ENCODE measurements around the gene PSMD12. TPM values are rescaled to one million over a fixed set of nuclear protein-coding genes. Genes with fewer than 3 reads are reported as not detected.

PSMD12 gene
- total and polyA plus RNA-seq, 9 of the 15 experiments (the other 6 are each of a cell fraction or from before 2014, with no cell fraction given): 36.6 to 150 (median 65.5) TPM

DNA sequence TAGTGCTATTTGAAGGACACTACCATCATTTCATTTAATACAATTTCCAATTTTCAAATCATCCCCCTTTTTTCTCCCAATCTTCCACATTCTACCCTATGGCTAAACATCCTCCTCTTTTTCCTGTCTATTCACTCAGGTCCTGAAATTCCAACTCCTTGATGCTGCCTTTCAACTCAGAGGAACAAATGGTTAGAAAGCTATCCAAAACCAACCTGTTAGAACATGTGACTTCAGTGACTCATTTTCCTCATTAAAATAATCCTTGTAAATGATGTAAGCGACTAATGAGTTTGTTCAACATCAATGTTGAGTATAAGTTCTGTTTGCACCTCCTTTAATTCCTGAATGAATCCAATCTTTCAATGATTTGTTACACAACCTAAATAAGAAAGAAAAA is 5.5 kb downstream of the PSMD12 start (continued):
- TF ChIP-seq ZC3H4 (CRISPR knock-in tag; IDR thresholded peaks at IDR 0.05; ENCODE audit: borderline replicate concordance) (no peak), ESRRB (CRISPR knock-in tag; IDR thresholded peaks at IDR 0.05; ENCODE audit: borderline replicate concordance) (no peak)
- TF ChIP-seq, protein P1, sequence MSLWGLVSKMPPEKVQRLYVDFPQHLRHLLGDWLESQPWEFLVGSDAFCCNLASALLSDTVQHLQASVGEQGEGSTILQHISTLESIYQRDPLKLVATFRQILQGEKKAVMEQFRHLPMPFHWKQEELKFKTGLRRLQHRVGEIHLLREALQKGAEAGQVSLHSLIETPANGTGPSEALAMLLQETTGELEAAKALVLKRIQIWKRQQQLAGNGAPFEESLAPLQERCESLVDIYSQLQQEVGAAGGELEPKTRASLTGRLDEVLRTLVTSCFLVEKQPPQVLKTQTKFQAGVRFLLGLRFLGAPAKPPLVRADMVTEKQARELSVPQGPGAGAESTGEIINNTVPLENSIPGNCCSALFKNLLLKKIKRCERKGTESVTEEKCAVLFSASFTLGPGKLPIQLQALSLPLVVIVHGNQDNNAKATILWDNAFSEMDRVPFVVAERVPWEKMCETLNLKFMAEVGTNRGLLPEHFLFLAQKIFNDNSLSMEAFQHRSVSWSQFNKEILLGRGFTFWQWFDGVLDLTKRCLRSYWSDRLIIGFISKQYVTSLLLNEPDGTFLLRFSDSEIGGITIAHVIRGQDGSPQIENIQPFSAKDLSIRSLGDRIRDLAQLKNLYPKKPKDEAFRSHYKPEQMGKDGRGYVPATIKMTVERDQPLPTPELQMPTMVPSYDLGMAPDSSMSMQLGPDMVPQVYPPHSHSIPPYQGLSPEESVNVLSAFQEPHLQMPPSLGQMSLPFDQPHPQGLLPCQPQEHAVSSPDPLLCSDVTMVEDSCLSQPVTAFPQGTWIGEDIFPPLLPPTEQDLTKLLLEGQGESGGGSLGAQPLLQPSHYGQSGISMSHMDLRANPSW (CRISPR knock-in tag; IDR thresholded peaks at IDR 0.05): no peak

DNA sequence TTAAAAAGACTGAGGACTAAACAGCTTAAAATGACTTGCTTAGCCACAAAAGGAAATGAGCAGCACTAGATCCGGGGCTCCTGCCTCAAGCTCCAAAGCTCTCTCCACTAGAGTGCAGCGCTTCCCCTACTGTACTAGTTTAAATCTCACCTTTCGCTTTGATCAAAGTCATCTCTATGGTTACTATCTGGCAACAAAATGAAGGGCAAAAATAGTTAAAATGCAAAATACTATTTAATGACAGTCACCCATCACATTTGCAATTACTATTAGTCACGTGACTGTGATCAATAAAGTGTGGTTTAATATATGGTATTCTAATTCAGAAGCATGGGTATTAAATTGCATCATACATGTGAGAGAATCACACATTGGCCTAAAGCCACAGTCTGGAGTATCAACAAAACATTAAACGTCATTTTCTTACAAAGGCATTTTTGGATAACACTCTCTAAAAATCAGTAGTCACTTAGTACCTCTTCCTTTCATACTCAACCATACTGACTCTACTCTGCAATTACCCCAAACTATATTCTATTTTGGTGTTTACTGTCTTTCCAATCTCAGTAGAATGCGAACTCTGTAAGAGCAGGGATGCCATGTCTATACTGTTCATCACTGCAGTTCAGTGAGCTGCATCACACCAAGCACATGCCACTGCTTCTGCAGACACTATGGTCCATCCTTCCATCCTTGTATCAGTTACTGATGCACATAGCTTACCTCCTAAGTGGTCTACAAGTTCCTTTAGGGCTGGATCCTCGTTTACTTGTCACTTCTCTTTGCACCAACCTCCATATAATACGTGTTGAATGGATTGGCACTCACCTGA is 6.2 kb downstream of the PSMD12 start:
- ChIA-PET CTCF (ENCODE audit: low intra/inter-chr PET ratio) (no interaction called here), POLR2A (interaction anchor here (0.5 to 1.6 kb wide), 5 partner anchors 8 to 54 kb away, joined by 3 to 6 read pairs (median 4); no protein-coding TSS in a partner anchor)
- peaks cover 93% of the 10 kb centered on the region for H3K79me2 ChIP-seq (ENCODE audit: control insufficient read depth, insufficient read depth, low read length)
- in situ Hi-C loops (cut with MboI) (no loop called here), intact Hi-C loops (cut with micrococcal nuclease) (no loop called here)
- H3K4me3 ChIP-seq: no peak overlapping the region
- H3K27ac ChIP-seq (ENCODE audit: extremely low read depth, low read depth, low read length): no peak overlapping the region; the same call in 2 of the 3 replicates
- H3K4me2 ChIP-seq (ENCODE audit: insufficient read depth, low read length): no peak overlapping the region
- H3K4me1 ChIP-seq (replicated peaks in 1 of 2; ENCODE audit: control insufficient read depth in 2 of 2, insufficient read depth in 2 of 2, low read length in 2 of 2): peaks cover 8 to 13% of the 10 kb centered on the region in 2 experiments; a peak in 3 of 5 replicates
- H3K36me3 ChIP-seq (ENCODE audit: control insufficient read depth, insufficient read depth, low read length): peaks cover 90% of the 10 kb centered on the region
- peaks cover 4% of the 10 kb centered on the region for H3K9me1 ChIP-seq (ENCODE audit: control insufficient read depth, insufficient read depth, low read length)
- H3K27me3 ChIP-seq (ENCODE audit: control insufficient read depth in 2 of 2, insufficient read depth in 2 of 2, low read length in 2 of 2): no peaks in the 10 kb centered on the region
- peaks cover 36% of the 10 kb centered on the region for H4K20me1 ChIP-seq (replicated peaks; ENCODE audit: control insufficient read depth, insufficient read depth, low read length)
- FAIRE-seq: no peak
- no peaks in the 10 kb centered on the region for H3K9me3 ChIP-seq (replicated peaks; ENCODE audit: control insufficient read depth, insufficient read depth, low read depth, low read length)
- ATAC-seq: peak; percentile 86
- 71% methylated on average over 8 of the region's 8 CpGs for WGBS (ENCODE audit: insufficient coverage, low coverage, missing lambda C conversion rate)
- peak; percentile 39 to 58 (median 48) for DNase-seq (ENCODE audit: extremely low read depth in 1 of 4, low spot score in 3 of 4)
- no peak overlapping the region for H2AFZ ChIP-seq (ENCODE audit: low read depth, low read length)
- no peak overlapping the region for H3K9ac ChIP-seq (ENCODE audit: insufficient read depth in 1 of 2, low read depth in 2 of 2, low read length in 2 of 2)
- BruUV-seq (replicated peaks): no TSS peak
- peak; percentile 76 for TF ChIP-seq RFX1 (IDR thresholded peaks at IDR 0.05)
- no peak for TF ChIP-seq BMI1 (IDR thresholded peaks at IDR 0.05; ENCODE audit: low read length)
- no peak for TF ChIP-seq RFX5 (IDR thresholded peaks at IDR 0.05; ENCODE audit: low read depth, low read length)
- no peak for TF ChIP-seq ZNF23 (CRISPR knock-in tag; IDR thresholded peaks at IDR 0.05)
- TF ChIP-seq FOXK2 (conservative IDR thresholded peaks at IDR 0.05 in 1 of 2, IDR thresholded peaks at IDR 0.05 in 1 of 2; ENCODE audit: low read depth in 2 of 2): no peak
- no peak for TF ChIP-seq NCOR1 (IDR thresholded peaks at IDR 0.05)
- TF ChIP-seq, protein P2, sequence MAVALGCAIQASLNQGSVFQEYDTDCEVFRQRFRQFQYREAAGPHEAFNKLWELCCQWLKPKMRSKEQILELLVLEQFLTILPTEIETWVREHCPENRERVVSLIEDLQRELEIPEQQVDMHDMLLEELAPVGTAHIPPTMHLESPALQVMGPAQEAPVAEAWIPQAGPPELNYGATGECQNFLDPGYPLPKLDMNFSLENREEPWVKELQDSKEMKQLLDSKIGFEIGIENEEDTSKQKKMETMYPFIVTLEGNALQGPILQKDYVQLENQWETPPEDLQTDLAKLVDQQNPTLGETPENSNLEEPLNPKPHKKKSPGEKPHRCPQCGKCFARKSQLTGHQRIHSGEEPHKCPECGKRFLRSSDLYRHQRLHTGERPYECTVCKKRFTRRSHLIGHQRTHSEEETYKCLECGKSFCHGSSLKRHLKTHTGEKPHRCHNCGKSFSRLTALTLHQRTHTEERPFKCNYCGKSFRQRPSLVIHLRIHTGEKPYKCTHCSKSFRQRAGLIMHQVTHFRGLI (CRISPR knock-in tag; IDR thresholded peaks at IDR 0.05): no peak
- TF ChIP-seq MTF1 (CRISPR knock-in tag; IDR thresholded peaks at IDR 0.05; ENCODE audit: borderline replicate concordance): no peak
- TF ChIP-seq, protein P3, sequence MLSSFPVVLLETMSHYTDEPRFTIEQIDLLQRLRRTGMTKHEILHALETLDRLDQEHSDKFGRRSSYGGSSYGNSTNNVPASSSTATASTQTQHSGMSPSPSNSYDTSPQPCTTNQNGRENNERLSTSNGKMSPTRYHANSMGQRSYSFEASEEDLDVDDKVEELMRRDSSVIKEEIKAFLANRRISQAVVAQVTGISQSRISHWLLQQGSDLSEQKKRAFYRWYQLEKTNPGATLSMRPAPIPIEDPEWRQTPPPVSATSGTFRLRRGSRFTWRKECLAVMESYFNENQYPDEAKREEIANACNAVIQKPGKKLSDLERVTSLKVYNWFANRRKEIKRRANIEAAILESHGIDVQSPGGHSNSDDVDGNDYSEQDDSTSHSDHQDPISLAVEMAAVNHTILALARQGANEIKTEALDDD (IDR thresholded peaks at IDR 0.05): peak; percentile 56; the same call in 1 of the 2 replicates
- TF ChIP-seq PHF8 (IDR thresholded peaks at IDR 0.05; ENCODE audit: borderline replicate concordance, low read length): no peak
- no peak for TF ChIP-seq SPI1 (IDR thresholded peaks at IDR 0.05; ENCODE audit: borderline replicate concordance, low read depth, low read length)
- TF ChIP-seq MAFF (IDR thresholded peaks at IDR 0.05; ENCODE audit: low read length): no peak
- TF ChIP-seq CAMTA2 (CRISPR knock-in tag; conservative IDR thresholded peaks at IDR 0.05): no peak

All from K562 (cell line).